GM19395 (cell line): ENCODE data around the gene PCBP3.
"Not testable (repeated sequence)": the region's sequence is repeated elsewhere in the genome, so short reads cannot be mapped to it uniquely, and the experiment has no call there.

Source experiments
- ATAC-seq: cut with Tn5 transposase; IDR thresholded peaks from one replicate; pipeline ENCODE4 v1.9.1; 2021; ENCODE audit warnings: mild to moderate bottlenecking, moderate library complexity; ENCODE audit not compliant: unreplicated experiment

PCBP3 gene

GRCh38 chr21:45802956-45803617 lies 159.6 kb downstream of the PCBP3 start:
- no peak for ATAC-seq

- no peak for ATAC-seq
Observed at GRCh38 chr21:45803618-45804340, 160.3 kb downstream of the PCBP3 start.

GRCh38 chr21:45804809-45805313 lies 161.3 kb downstream of the PCBP3 start:
- ATAC-seq = no peak

- no peak for ATAC-seq
Observed at GRCh38 chr21:45805321-45805720, 161.8 kb downstream of the PCBP3 start.

GRCh38 chr21:45806042-45806441 lies 162.5 kb downstream of the PCBP3 start:
- no peak for ATAC-seq

- not testable (repeated sequence) for ATAC-seq
Observed at GRCh38 chr21:45808663-45809062, 165.1 kb downstream of the PCBP3 start.

GRCh38 chr21:45809421-45809820 lies 165.9 kb downstream of the PCBP3 start:
- no peak for ATAC-seq

- ATAC-seq = no peak
Observed at GRCh38 chr21:45811136-45811535, 167.6 kb downstream of the PCBP3 start.

GRCh38 chr21:45814210-45814940 lies 170.8 kb downstream of the PCBP3 start:
- not testable (repeated sequence) for ATAC-seq

GRCh38 chr21:45815781-45816180 lies 172.3 kb downstream of the PCBP3 start:
- ATAC-seq = not testable (repeated sequence)

- ATAC-seq = no peak
Observed at GRCh38 chr21:45816794-45817193, 173.3 kb downstream of the PCBP3 start.

- no peak for ATAC-seq
Observed at GRCh38 chr21:45817345-45817744, 173.8 kb downstream of the PCBP3 start.

GRCh38 chr21:45818276-45818903 lies 174.9 kb downstream of the PCBP3 start:
- no peak for ATAC-seq

GRCh38 chr21:45818904-45819285 lies 175.4 kb downstream of the PCBP3 start:
- no peak for ATAC-seq

- ATAC-seq = no peak
Observed at GRCh38 chr21:45819478-45820170, 176.1 kb downstream of the PCBP3 start.

- no peak for ATAC-seq
Observed at GRCh38 chr21:45820171-45821091, 176.9 kb downstream of the PCBP3 start.

GRCh38 chr21:45821315-45821962 lies 177.9 kb downstream of the PCBP3 start:
- no peak for ATAC-seq

- no peak for ATAC-seq
Observed at GRCh38 chr21:45821998-45822397, 178.5 kb downstream of the PCBP3 start.
